Endodermal cell (in vitro differentiated cells): ENCODE results near the gene PIWIL1. TPM values are rescaled to one million over a fixed set of nuclear protein-coding genes. Genes with fewer than 3 reads are reported as not detected.

Experiments
- DNase-seq: peaks from one replicate; pipeline ENCODE4 v3.0.0-alpha.2; 2017
- H3K27ac ChIP-seq: 2 replicates; pipeline ENCODE4 v1.5.1; 2013; ENCODE audit warnings: mild to moderate bottlenecking, low read depth, low read length, moderate library complexity
- H3K27me3 ChIP-seq: 2 replicates; pipeline ENCODE4 v1.6.1; 2013; ENCODE audit warnings: mild to moderate bottlenecking, low read length, moderate library complexity; ENCODE audit not compliant: insufficient read depth, control insufficient read depth, poor library complexity, severe bottlenecking
- H3K36me3 ChIP-seq: 2 replicates; pipeline ENCODE4 v1.7.0; 2013; ENCODE audit warnings: mild to moderate bottlenecking, low read length, moderate library complexity; ENCODE audit not compliant: control insufficient read depth, insufficient read depth
- H3K4me1 ChIP-seq: one replicate; pipeline ENCODE4 v1.7.0; 2013; ENCODE audit warnings: low read length; ENCODE audit not compliant: control insufficient read depth, insufficient read depth
- H3K4me3 ChIP-seq: 2 replicates; pipeline ENCODE4 v1.5.1; 2013; ENCODE audit warnings: mild to moderate bottlenecking, low read length, moderate library complexity
- H3K9ac ChIP-seq: 2 replicates; pipeline ENCODE4 v1.6.1; 2013; ENCODE audit warnings: mild to moderate bottlenecking, low read length, moderate library complexity; ENCODE audit not compliant: poor library complexity, severe bottlenecking; ENCODE audit errors: extremely low read depth
- H3K9me3 ChIP-seq: 2 replicates; pipeline ENCODE4 v1.6.1; 2013; ENCODE audit warnings: mild to moderate bottlenecking, low read length, moderate library complexity; ENCODE audit not compliant: control insufficient read depth
- H3K27ac Mint-ChIP-seq: 2 replicates; pipeline ENCODE4 v1.8.0; 2020; ENCODE audit warnings: mixed read lengths
- H3K27me3 Mint-ChIP-seq: 2 replicates; pipeline ENCODE4 v1.8.0; 2021; ENCODE audit warnings: mild to moderate bottlenecking, mixed read lengths; ENCODE audit not compliant: insufficient read depth
- H3K36me3 Mint-ChIP-seq: 2 replicates; pipeline ENCODE4 v1.8.0; 2020; ENCODE audit warnings: low read depth, mixed read lengths
- H3K4me1 Mint-ChIP-seq: 2 replicates; pipeline ENCODE4 v1.8.0; 2020; ENCODE audit warnings: mixed read lengths
- H3K4me3 Mint-ChIP-seq: 2 replicates; pipeline ENCODE4 v1.8.0; 2020; ENCODE audit warnings: mild to moderate bottlenecking, moderate library complexity, mixed read lengths
- H3K9me3 Mint-ChIP-seq: 2 replicates; pipeline ENCODE4 v1.8.0; 2020; ENCODE audit warnings: mild to moderate bottlenecking, mixed read lengths
- CTCF ChIP-seq: fragments of 200-600 bp; sonication (generic); conservative IDR thresholded peaks from 2 replicates; pipeline ENCODE4 v1.5.0; 2021; ENCODE audit warnings: antibody characterized with exemption, mild to moderate bottlenecking
- WGBS, 2 experiments: methylation state at CpG; one replicate each; pipeline versions ENCODE4 v1.1.5 to v1.1.7; 2013; ENCODE audit warnings: missing lambda C conversion rate in 2 of 2, mixed read lengths in 1 of 2; ENCODE audit not compliant: insufficient coverage in 1 of 2, insufficient read length in 1 of 2; 5-methylcytosine and 5-hydroxymethylcytosine counted together
- total RNA-seq, 2 donors: library from RNA; stranded (reverse); fragmentation: NEBNext Ultra II Directional in 1 of 2; extraction: Animal tissue kit (Norgen Biotek cat#: 25700) in 1 of 2; gene quantifications; 2 replicates in 1 of 2; 3 replicates in 1 of 2; pipeline ENCODE4 v1.2.1, GENCODE V29; 2021

PIWIL1 gene
- total RNA-seq, 2 donors from 2014 or later = not detected

DNA sequence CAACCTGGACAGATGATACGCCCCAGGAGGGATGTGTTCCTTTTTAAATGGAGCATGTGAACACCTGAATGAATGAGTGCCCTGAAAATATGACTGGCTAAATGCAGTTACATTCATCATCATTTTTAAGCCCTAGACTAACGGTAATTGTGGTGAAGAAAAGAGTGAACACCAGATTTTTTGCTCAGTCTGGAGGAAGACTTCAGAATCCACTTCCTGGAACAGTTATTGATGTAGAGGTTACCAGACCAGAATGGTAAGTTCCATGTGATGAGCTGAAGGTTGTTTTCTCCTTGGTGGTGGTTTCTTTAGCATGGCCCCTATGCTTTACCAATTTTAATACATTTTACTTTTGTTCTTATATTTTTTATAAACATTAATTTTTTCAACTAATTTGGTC, 29.3 kb downstream of the PIWIL1 start:
- no peaks in the 10 kb centered on the region for H3K4me1 Mint-ChIP-seq
- H3K9me3 Mint-ChIP-seq = no peaks in the 10 kb centered on the region

GRCh38 chr12:130367523-130367922, 29.8 kb downstream of the PIWIL1 start:
- H3K27me3 Mint-ChIP-seq = peaks cover 17% of the 10 kb centered on the region
- H3K9me3 Mint-ChIP-seq = no peaks in the 10 kb centered on the region
- H3K4me3 Mint-ChIP-seq = no peak overlapping the region
- H3K36me3 Mint-ChIP-seq = no peaks in the 10 kb centered on the region
- Histone ChIP-seq H3K9me3 (no peaks in the 10 kb centered on the region), H3K9ac (no peak overlapping the region), H3K4me3 (no peak overlapping the region), H3K4me1 (no peaks in the 10 kb centered on the region), H3K36me3 (no peaks in the 10 kb centered on the region), H3K27me3 (no peaks in the 10 kb centered on the region), H3K27ac (no peak overlapping the region)
- H3K27ac Mint-ChIP-seq = no peak overlapping the region
- WGBS, 2 experiments = 85 to 93% methylated on average over 12 to 13 of the region's 13 CpGs
- H3K4me1 Mint-ChIP-seq = no peaks in the 10 kb centered on the region
- no peak for TF ChIP-seq CTCF
- no peak for DNase-seq

More for the DNA sequence above, 29.3 kb downstream of the PIWIL1 start:
- peaks cover 19% of the 10 kb centered on the region for H3K27me3 Mint-ChIP-seq
- H3K27ac Mint-ChIP-seq = no peak overlapping the region
- no peak overlapping the region for H3K27ac ChIP-seq
- no peak overlapping the region for H3K4me3 Mint-ChIP-seq
- H3K9me3 ChIP-seq = no peaks in the 10 kb centered on the region
- H3K36me3 Mint-ChIP-seq = no peaks in the 10 kb centered on the region
- no peak overlapping the region for H3K4me3 ChIP-seq
- no peaks in the 10 kb centered on the region for H3K4me1 ChIP-seq
- no peak for TF ChIP-seq CTCF
- no peak overlapping the region for H3K9ac ChIP-seq
- WGBS, 2 experiments = 89 to 100% methylated on average over 1 to 2 of the region's 2 CpGs
- no peaks in the 10 kb centered on the region for H3K36me3 ChIP-seq
- no peak for DNase-seq
- H3K27me3 ChIP-seq = no peaks in the 10 kb centered on the region

- H3K4me1 ChIP-seq = no peaks in the 10 kb centered on the region
- Mint-ChIP-seq H3K27ac (no peak overlapping the region), H3K4me1 (no peaks in the 10 kb centered on the region), H3K4me3 (no peak overlapping the region), H3K27me3 (peaks cover 25% of the 10 kb centered on the region), H3K36me3 (no peaks in the 10 kb centered on the region), H3K9me3 (no peaks in the 10 kb centered on the region)
- no peaks in the 10 kb centered on the region for H3K9me3 ChIP-seq
- no peaks in the 10 kb centered on the region for H3K36me3 ChIP-seq
- H3K27ac ChIP-seq = no peak overlapping the region
- 92 to 95% methylated on average over 2 to 4 of the region's 4 CpGs for WGBS, 2 experiments
- H3K9ac ChIP-seq = no peak overlapping the region
- H3K4me3 ChIP-seq = no peak overlapping the region
- no peak for DNase-seq
- no peaks in the 10 kb centered on the region for H3K27me3 ChIP-seq
- TF ChIP-seq CTCF = no peak
Measured at GRCh38 chr12:130369816-130370215, 32.1 kb downstream of the PIWIL1 start.
